ENCODE data around the gene SNX30.

The SNX30 gene

GRCh38 chr9:112731971-112732370, 18.6 kb upstream of the SNX30 start:
- TF ChIP-seq TAF1 (IDR thresholded peaks at IDR 0.05; ENCODE audit: low read depth) (no peak), CREB1 (IDR thresholded peaks at IDR 0.05; ENCODE audit: low read depth) (no peak), EP300 (IDR thresholded peaks at IDR 0.05; ENCODE audit: borderline replicate concordance) (no peak), TCF12 (IDR thresholded peaks at IDR 0.05; ENCODE audit: low read depth) (no peak), RAD21 (IDR thresholded peaks at IDR 0.05; ENCODE audit: low read depth) (no peak), ZBTB7A (IDR thresholded peaks at IDR 0.05; ENCODE audit: low read depth) (no peak), REST (IDR thresholded peaks at IDR 0.05; ENCODE audit: low read depth) (no peak), USF1 (IDR thresholded peaks at IDR 0.05) (no peak), EGR1 (IDR thresholded peaks at IDR 0.05) (no peak)

GRCh38 chr9:112734892-112735291, 15.7 kb upstream of the SNX30 start:
- TF ChIP-seq EGR1 (IDR thresholded peaks at IDR 0.05) (no peak), NFIC (IDR thresholded peaks at IDR 0.05) (no peak), FOXM1 (IDR thresholded peaks at IDR 0.05; ENCODE audit: borderline replicate concordance, low read depth) (no peak), EP300 (IDR thresholded peaks at IDR 0.05; ENCODE audit: borderline replicate concordance) (no peak), CREB1 (IDR thresholded peaks at IDR 0.05; ENCODE audit: low read depth) (no peak), USF1 (IDR thresholded peaks at IDR 0.05) (no peak), RAD21 (IDR thresholded peaks at IDR 0.05; ENCODE audit: low read depth) (no peak), TAF1 (IDR thresholded peaks at IDR 0.05; ENCODE audit: low read depth) (no peak), YY1 (IDR thresholded peaks at IDR 0.05; ENCODE audit: low read depth) (no peak), REST (IDR thresholded peaks at IDR 0.05; ENCODE audit: low read depth) (no peak), TCF12 (IDR thresholded peaks at IDR 0.05; ENCODE audit: low read depth) (no peak), ZBTB7A (IDR thresholded peaks at IDR 0.05; ENCODE audit: low read depth) (no peak)

GRCh38 chr9:112743216-112743836, 7.2 kb upstream of the SNX30 start:
- TF ChIP-seq REST (IDR thresholded peaks at IDR 0.05; ENCODE audit: low read depth) (no peak), MAX (IDR thresholded peaks at IDR 0.05) (no peak), CREB1 (IDR thresholded peaks at IDR 0.05; ENCODE audit: low read depth) (no peak), ZBTB7A (IDR thresholded peaks at IDR 0.05; ENCODE audit: low read depth) (no peak), TAF1 (IDR thresholded peaks at IDR 0.05; ENCODE audit: low read depth) (no peak), EGR1 (IDR thresholded peaks at IDR 0.05) (no peak), TCF12 (IDR thresholded peaks at IDR 0.05; ENCODE audit: low read depth) (no peak), FOXM1 (IDR thresholded peaks at IDR 0.05; ENCODE audit: borderline replicate concordance, low read depth) (no peak), USF1 (IDR thresholded peaks at IDR 0.05) (no peak), YY1 (IDR thresholded peaks at IDR 0.05; ENCODE audit: low read depth) (no peak), EP300 (IDR thresholded peaks at IDR 0.05; ENCODE audit: borderline replicate concordance) (no peak), RAD21 (IDR thresholded peaks at IDR 0.05; ENCODE audit: low read depth) (no peak; the same call in 1 of the 2 replicates), NFIC (IDR thresholded peaks at IDR 0.05) (no peak), CEBPB (IDR thresholded peaks at IDR 0.05) (no peak)

GRCh38 chr9:112744177-112744576, 6.4 kb upstream of the SNX30 start:
- no peak for TF ChIP-seq CREB1 (IDR thresholded peaks at IDR 0.05; ENCODE audit: low read depth)
- no peak for TF ChIP-seq REST (IDR thresholded peaks at IDR 0.05; ENCODE audit: low read depth)
- no peak for TF ChIP-seq YY1 (IDR thresholded peaks at IDR 0.05; ENCODE audit: low read depth)

All from Ishikawa (cell line).